GM18499 (cell line): ENCODE data around the gene ARX.

Experiments
- ATAC-seq: cut with Tn5 transposase; IDR thresholded peaks from one replicate; pipeline ENCODE4 v1.9.1; 2021; ENCODE audit warnings: moderate number of reproducible peaks; ENCODE audit not compliant: insufficient read depth, unreplicated experiment

Gene ARX

DNA sequence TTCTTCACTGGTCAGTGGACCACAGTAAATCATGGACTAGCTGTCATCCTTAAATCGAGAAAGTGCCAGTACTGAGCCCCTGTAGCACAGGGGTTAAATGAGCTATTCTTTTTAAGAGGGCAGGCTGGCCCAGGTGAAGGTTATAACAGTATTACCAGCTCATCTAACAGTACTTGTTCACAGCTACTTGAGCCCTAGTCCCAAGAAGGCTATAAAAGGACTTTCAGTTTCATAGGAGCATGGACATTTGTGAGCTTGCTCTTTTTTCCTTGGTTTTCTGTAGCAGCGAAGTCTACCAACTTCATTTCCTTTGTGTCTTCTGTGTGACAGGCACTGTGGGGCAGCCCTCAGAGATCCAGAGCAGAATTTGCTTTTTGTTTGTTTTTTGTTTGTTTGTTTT, 61.0 kb downstream of the ARX start:
- ATAC-seq: no peak
